Measurements from ENCODE around the gene COL4A1.

COL4A1 gene

GRCh38 chr13:110107568-110108347 is 199.2 kb downstream of the COL4A1 start:
- no peak for DNase-seq

GRCh38 chr13:110106726-110107125 is 200.2 kb downstream of the COL4A1 start:
- DNase-seq = no peak

DNA sequence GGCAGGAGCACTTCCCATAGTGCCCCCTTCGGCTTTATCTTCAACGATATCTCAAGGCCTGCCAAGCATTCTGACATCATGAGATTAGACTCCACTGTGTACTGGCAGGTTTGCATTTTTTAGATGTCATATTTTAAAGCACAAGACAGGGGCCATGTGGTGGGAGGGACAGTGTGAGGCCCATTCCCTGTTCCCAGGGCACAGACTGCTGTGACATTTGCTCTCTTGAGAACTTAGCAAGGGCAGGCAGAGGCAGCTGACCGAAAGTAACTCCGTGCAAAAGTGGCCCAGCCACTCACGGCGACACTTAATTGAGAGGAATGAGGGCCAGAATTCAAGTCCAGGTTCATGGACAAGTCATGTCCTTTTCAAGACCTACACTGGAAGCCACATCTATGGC is 201.8 kb downstream of the COL4A1 start:
- no peak for DNase-seq

DNA sequence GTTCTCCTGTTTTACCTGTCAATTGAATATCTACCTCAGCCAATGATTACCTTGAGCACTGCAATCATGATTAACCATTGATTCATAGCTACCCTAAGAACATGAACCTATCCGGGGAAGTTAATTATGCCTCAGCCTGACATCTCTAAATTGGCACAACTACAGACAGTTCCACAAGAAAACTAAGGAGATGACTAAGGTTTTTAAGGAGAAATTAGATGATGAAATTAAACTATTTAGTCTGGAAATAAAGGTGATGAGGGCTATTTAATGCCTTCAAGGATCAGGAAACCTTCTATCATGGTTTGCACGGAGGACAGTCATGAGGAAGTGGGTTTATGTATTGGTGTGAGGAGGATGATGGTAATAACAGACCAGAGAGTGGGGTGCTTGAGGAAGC is 203.4 kb downstream of the COL4A1 start:
- DNase-seq = no peak

DNA sequence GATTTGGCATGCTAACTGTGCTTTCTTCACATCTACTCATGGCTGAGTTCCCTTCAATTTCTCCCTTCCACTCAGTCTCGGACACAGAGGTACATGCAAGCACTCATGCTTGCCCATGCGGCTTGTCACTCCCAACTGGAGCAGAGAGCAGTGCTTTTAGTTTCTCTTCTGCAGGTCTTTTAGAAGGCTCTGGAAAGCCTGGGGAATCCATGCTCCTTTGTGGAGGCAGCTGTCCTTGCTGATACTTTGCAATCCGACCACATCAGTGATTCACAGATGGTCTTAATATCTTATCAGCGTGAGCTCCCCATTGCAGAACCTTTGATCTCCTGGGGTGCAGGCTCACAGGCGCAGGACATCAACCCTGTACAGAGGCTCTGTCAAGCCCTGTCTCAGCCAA is 203.9 kb downstream of the COL4A1 start:
- no peak for DNase-seq

- DNase-seq = no peak
Observed at GRCh38 chr13:110102053-110102452, 204.9 kb downstream of the COL4A1 start.

DNA sequence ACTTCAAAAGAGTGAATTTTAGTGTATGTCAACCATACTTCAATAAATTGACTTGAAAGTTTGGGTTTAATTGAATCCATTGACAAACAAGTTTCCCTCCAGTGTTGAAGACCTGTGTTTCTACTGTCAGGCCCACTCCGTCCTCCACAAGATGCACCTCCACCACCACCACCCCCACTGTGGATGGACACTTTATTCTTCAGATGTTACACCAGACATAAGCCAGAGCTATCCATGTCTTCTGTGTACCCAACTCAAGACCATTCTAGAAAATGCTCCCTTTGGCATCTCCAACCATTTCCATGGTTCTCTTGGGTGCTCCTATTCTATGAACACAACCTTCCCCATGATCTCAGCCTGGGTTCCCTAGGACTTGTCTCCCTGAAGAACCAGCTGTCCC is 207.0 kb downstream of the COL4A1 start:
- DNase-seq = no peak
